Fibroblast of lung (primary cell): ENCODE measurements around the gene TBXAS1.

Source experiments
- CTCF ChIP-seq, 2 donors: IDR thresholded peaks in 1 of 2; conservative IDR thresholded peaks in 1 of 2; 1 replicate in 1 of 2; 2 replicates in 1 of 2; pipeline ENCODE4 v1.5.1; 2011 to 2012; ENCODE audit warnings: low read length in 2 of 2, control low read depth in 1 of 2, inconsistent platforms in 1 of 2, low read depth in 1 of 2, mild to moderate bottlenecking in 1 of 2
- EZH2 ChIP-seq: IDR thresholded peaks from 2 replicates; pipeline ENCODE4 v1.5.1; 2012; ENCODE audit warnings: low read length, control low read depth, mild to moderate bottlenecking; ENCODE audit errors: missing control alignments

DNA sequence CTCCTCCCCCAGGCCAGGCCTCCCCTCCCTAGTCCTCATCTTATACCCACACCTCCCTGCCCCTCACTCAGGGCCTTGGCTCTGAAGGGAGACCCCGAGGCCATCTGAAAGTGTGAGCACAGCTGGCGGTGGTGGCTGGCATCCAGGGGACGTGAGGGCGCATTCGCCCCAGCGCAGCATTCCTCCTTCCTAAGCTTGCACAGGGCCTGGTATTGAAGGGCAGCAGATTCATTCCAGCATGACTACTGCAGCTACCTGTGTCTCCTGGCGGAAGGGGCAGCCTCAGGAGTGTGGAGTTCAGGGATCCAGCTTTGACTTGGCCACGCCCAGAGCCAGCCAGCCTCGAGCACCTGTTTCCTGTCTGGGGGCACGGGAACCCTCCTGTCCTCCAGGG is 161.1 kb downstream of the TBXAS1 start:
- TF ChIP-seq CTCF (conservative IDR thresholded peaks at IDR 0.05 in 1 of 2, IDR thresholded peaks at IDR 0.05 in 1 of 2; ENCODE audit: low read depth in 1 of 2, low read length in 2 of 2) (no peak), EZH2 (no peak)
